SK-N-SH (cell line): Measurements from ENCODE around the gene ZEB1. TPM values are rescaled to one million over a fixed set of nuclear protein-coding genes. Genes with fewer than 3 reads are reported as not detected.

Experiments
- CTCF ChIA-PET: fragments of 300-600, 350-600 bp; formaldehyde crosslinking; extraction: SDS; loops from one replicate; lab custom pipeline; 2021; lab: Yijun Ruan, JAX
- POLR2A ChIA-PET: fragments of 350-600 bp; sonication (Branson Sonifier 250); formaldehyde crosslinking; extraction: SDS; loops from one replicate; lab custom pipeline; 2020; ENCODE audit warnings: antibody characterized with exemption, inconsistent platforms; lab: Yijun Ruan, JAX
- DNase-seq: peaks from one replicate; pipeline ENCODE4 v3.0.0; 2012
- H2AFZ ChIP-seq: fragments of 200-600 bp; sonication (generic); 2 replicates; pipeline ENCODE4 v1.8.1; 2016; ENCODE audit warnings: antibody characterized with exemption, mild to moderate bottlenecking, low read depth
- H3F3A ChIP-seq: fragments of 200-600 bp; sonication (generic); replicated peaks from 2 replicates; pipeline ENCODE3; 2016; ENCODE audit warnings: antibody characterized with exemption, mild to moderate bottlenecking; ENCODE audit not compliant: insufficient read depth
- H3K27ac ChIP-seq, 2 experiments: fragments of 200-500 bp in 1 of 2; fragments of 200-600 bp in 1 of 2; sonication (Bioruptor generic) in 1 of 2; sonication (generic), shearing (Covaris generic) in 1 of 2; 2 replicates each; pipeline versions ENCODE4 v1.5.1 to v1.6.1; 2014 to 2016; ENCODE audit warnings: low read depth in 2 of 2, inconsistent platforms in 1 of 2, low read length in 1 of 2, mild to moderate bottlenecking in 1 of 2, mixed read lengths in 1 of 2
- H3K27me3 ChIP-seq: fragments of 200-600 bp; sonication (generic), shearing (Covaris generic); 2 replicates; pipeline ENCODE4 v1.6.1; 2016; ENCODE audit warnings: mixed run types; ENCODE audit not compliant: insufficient read depth
- H3K36me3 ChIP-seq, 2 experiments: fragments of 200-500 bp in 1 of 2; fragments of 200-600 bp in 1 of 2; sonication (Bioruptor generic) in 1 of 2; sonication (generic) in 1 of 2; replicated peaks in 1 of 2; 2 replicates each; pipeline versions ENCODE3 to v1.5.1; 2014 to 2016; ENCODE audit warnings: low read length in 1 of 2, mild to moderate bottlenecking in 1 of 2; ENCODE audit not compliant: insufficient read depth in 2 of 2, control insufficient read depth in 1 of 2
- H3K4me1 ChIP-seq, 2 experiments: fragments of 200-500 bp in 1 of 2; fragments of 200-600 bp in 1 of 2; sonication (Bioruptor generic) in 1 of 2; sonication (generic), shearing (Covaris generic) in 1 of 2; 2 replicates each; pipeline versions ENCODE4 v1.5.1 to v1.6.1; 2014 to 2016; ENCODE audit warnings: low read depth in 1 of 2, low read length in 1 of 2, mixed run types in 1 of 2; ENCODE audit not compliant: insufficient read depth in 2 of 2, control insufficient read depth in 1 of 2
- H3K4me2 ChIP-seq: fragments of 200-600 bp; sonication (generic), shearing (Covaris generic); 2 replicates; pipeline ENCODE4 v1.6.1; 2017; ENCODE audit warnings: mixed run types
- H3K4me3 ChIP-seq, 2 experiments: fragments of 200-500 bp in 1 of 2; fragments of 200-600 bp in 1 of 2; sonication (Bioruptor generic) in 1 of 2; sonication (generic), shearing (Covaris generic) in 1 of 2; 2 replicates each; pipeline versions ENCODE4 v1.5.1 to v1.8.1; 2014 to 2016; ENCODE audit warnings: low read depth in 2 of 2, inconsistent platforms in 1 of 2, low read length in 1 of 2, mild to moderate bottlenecking in 1 of 2, mixed read lengths in 1 of 2, moderate library complexity in 1 of 2
- H3K79me2 ChIP-seq: fragments of 200-600 bp; sonication (generic); 2 replicates; pipeline ENCODE4 v1.8.1; 2017; ENCODE audit warnings: mild to moderate bottlenecking; ENCODE audit not compliant: insufficient read depth
- H3K9ac ChIP-seq: fragments of 200-600 bp; sonication (generic); 2 replicates; pipeline ENCODE4 v1.6.1; 2017; ENCODE audit warnings: mixed run types
- H3K9me2 ChIP-seq: fragments of 200-600 bp; sonication (generic); 2 replicates; pipeline ENCODE4 v1.6.1; 2017; ENCODE audit warnings: mixed run types
- H3K9me3 ChIP-seq: fragments of 200-600 bp; sonication (generic); 2 replicates; pipeline ENCODE4 v1.6.1; 2017; ENCODE audit warnings: mixed run types, mild to moderate bottlenecking, moderate library complexity
- H4K20me1 ChIP-seq: fragments of 200-600 bp; sonication (generic); 2 replicates; pipeline ENCODE4 v1.6.1; 2017; ENCODE audit warnings: mild to moderate bottlenecking, mixed run types; ENCODE audit not compliant: insufficient read depth
- CTCF ChIP-seq: fragments of 200-600 bp; sonication (generic); IDR thresholded peaks from 2 replicates; pipeline ENCODE4 v1.6.1; 2017; ENCODE audit warnings: antibody characterized with exemption, mild to moderate bottlenecking, moderate library complexity
- ELF1 ChIP-seq: IDR thresholded peaks from 2 replicates; pipeline ENCODE4 v1.4.0; 2012
- FOSL2 ChIP-seq: IDR thresholded peaks from 2 replicates; pipeline ENCODE4 v1.4.0; 2012; ENCODE audit warnings: low read depth, mild to moderate bottlenecking, moderate library complexity, borderline replicate concordance
- FOXJ3 ChIP-seq: sonication (generic); formaldehyde crosslinking; IDR thresholded peaks from 2 replicates; pipeline ENCODE4 v1.5.1; 2020; ENCODE audit warnings: mild to moderate bottlenecking, missing genetic modification reagents
- FOXM1 ChIP-seq: IDR thresholded peaks from 2 replicates; pipeline ENCODE4 v1.4.0; 2012; ENCODE audit warnings: low read depth, mild to moderate bottlenecking
- GABPA ChIP-seq: IDR thresholded peaks from 2 replicates; pipeline ENCODE4 v1.4.0; 2012; ENCODE audit warnings: low read depth, mild to moderate bottlenecking
- MAX ChIP-seq: IDR thresholded peaks from 2 replicates; pipeline ENCODE4 v1.4.0; 2012; ENCODE audit warnings: low read depth
- MEF2A ChIP-seq: IDR thresholded peaks from 2 replicates; pipeline ENCODE4 v1.4.0; 2012; ENCODE audit warnings: low read depth, borderline replicate concordance
- MXI1 ChIP-seq: IDR thresholded peaks from 2 replicates; pipeline ENCODE4 v1.6.1; 2012; ENCODE audit warnings: mild to moderate bottlenecking, low read depth, low read length, improper control_type of control experiment
- NRF1 ChIP-seq: IDR thresholded peaks from 2 replicates; pipeline ENCODE4 v1.6.1; 2012; ENCODE audit warnings: low read depth, mild to moderate bottlenecking, low read length
- POLR2AphosphoS5 ChIP-seq: IDR thresholded peaks from 2 replicates; pipeline ENCODE4 v1.6.1; 2012; ENCODE audit warnings: low read depth, low read length
- RAD21 ChIP-seq: IDR thresholded peaks from 2 replicates; pipeline ENCODE4 v1.6.1; 2012; ENCODE audit warnings: mild to moderate bottlenecking, low read length
- REST ChIP-seq: IDR thresholded peaks from 2 replicates; pipeline ENCODE4 v1.6.1; 2012; ENCODE audit warnings: mild to moderate bottlenecking, low read depth, low read length, moderate library complexity
- SMC3 ChIP-seq: IDR thresholded peaks from 2 replicates; pipeline ENCODE4 v1.6.1; 2012; ENCODE audit warnings: low read depth, low read length, improper control_type of control experiment
- TEAD4 ChIP-seq: IDR thresholded peaks from 2 replicates; pipeline ENCODE4 v1.4.0; 2012; ENCODE audit warnings: mild to moderate bottlenecking, borderline replicate concordance; ENCODE audit not compliant: insufficient read depth
- USF1 ChIP-seq: IDR thresholded peaks from 2 replicates; pipeline ENCODE4 v1.4.0; 2012; ENCODE audit warnings: low read depth, borderline replicate concordance
- YY1 ChIP-seq: IDR thresholded peaks from 2 replicates; pipeline ENCODE4 v1.4.0; 2012; ENCODE audit warnings: low read depth, mild to moderate bottlenecking
- WGBS: methylation state at CpG from one replicate; pipeline ENCODE4 v1.1.6; 2017; ENCODE audit warnings: low lambda C conversion rate; 5-methylcytosine and 5-hydroxymethylcytosine counted together
- polyA plus RNA-seq, 3 experiments: library from polyadenylated mRNA; depleted of rRNA; stranded (reverse); fragments of >200 nt; gene quantifications; 2 replicates each; pipeline ENCODE4 v1.2.3, GENCODE V29; 2012

Gene ZEB1
- polyA plus RNA-seq, 1 of the 3 experiments (the other 2 are of a cell fraction) = 5.4 TPM

GRCh38 chr10:31390804-31391203 lies 71.8 kb downstream of the ZEB1 start:
- no peak overlapping the region for H2AFZ ChIP-seq
- ChIA-PET CTCF (interaction anchor here (0.5 to 1.0 kb wide), 2 partner anchors 26 to 368 kb away, joined by 3 read pairs; no protein-coding TSS in a partner anchor), POLR2A (no interaction called here)
- H3K4me2 ChIP-seq = no peak overlapping the region
- H4K20me1 ChIP-seq = no peaks in the 10 kb centered on the region
- H3K9me2 ChIP-seq = no peaks in the 10 kb centered on the region
- 0 out of 2 replicates have a peak, but pooled peaks cover 7% of the 10 kb centered on the region for H3K79me2 ChIP-seq
- WGBS = 95% methylated on average over 3 of the region's 3 CpGs
- H3K27me3 ChIP-seq = no peaks in the 10 kb centered on the region
- no peak overlapping the region for H3K4me3 ChIP-seq
- H3K4me1 ChIP-seq = no peaks in the 10 kb centered on the region; a peak in 1 of 4 replicates
- H3K36me3 ChIP-seq = peaks cover 18 to 32% of the 10 kb centered on the region in 2 experiments
- no peaks in the 10 kb centered on the region; the same call in 1 of the 2 replicates for H3K9me3 ChIP-seq
- no peak for DNase-seq
- no peak overlapping the region for H3K27ac ChIP-seq
- H3F3A ChIP-seq = no peaks in the 10 kb centered on the region
- H3K9ac ChIP-seq = no peak overlapping the region
- TF ChIP-seq FOXM1 (no peak), RAD21 (no peak), REST (no peak), MXI1 (no peak), GABPA (no peak), FOXJ3 (CRISPR knock-in tag) (no peak), TEAD4 (no peak), SMC3 (no peak), ELF1 (no peak), MAX (no peak), CTCF (no peak), POLR2AphosphoS5 (no peak), USF1 (no peak), NRF1 (no peak), MEF2A (no peak), YY1 (no peak), FOSL2 (no peak)
